Parathyroid adenoma (tissue), 2 donors: Measurements from ENCODE around the gene VPS26C.

Experiments used
- H2AFZ ChIP-seq: fragments of 300-600 bp; sonication (generic); one replicate; pipeline ENCODE4 v1.7.0; 2017; ENCODE audit warnings: antibody characterized with exemption, mild to moderate bottlenecking
- H3K27ac ChIP-seq: fragments of 300-600 bp; sonication (generic); one replicate; pipeline ENCODE4 v1.7.0; 2017
- H3K27me3 ChIP-seq: fragments of 300-600 bp; sonication (generic); one replicate; pipeline ENCODE4 v1.7.0; 2017; ENCODE audit warnings: low read length; ENCODE audit not compliant: control insufficient read depth, insufficient read depth
- H3K36me3 ChIP-seq: fragments of 300-600 bp; sonication (generic); one replicate; pipeline ENCODE4 v1.7.0; 2017; ENCODE audit warnings: low read length; ENCODE audit not compliant: control insufficient read depth, insufficient read depth
- H3K4me1 ChIP-seq: fragments of 300-600 bp; sonication (generic); one replicate; pipeline ENCODE4 v1.7.0; 2017; ENCODE audit warnings: control low read depth
- H3K4me2 ChIP-seq: fragments of 300-600 bp; sonication (generic); one replicate; pipeline ENCODE4 v1.7.0; 2017; ENCODE audit warnings: low read length
- H3K4me3 ChIP-seq: fragments of 300-600 bp; sonication (generic); one replicate; pipeline ENCODE4 v1.7.0; 2017; ENCODE audit warnings: low read depth, low read length
- H3K79me2 ChIP-seq: fragments of 300-600 bp; sonication (generic); one replicate; pipeline ENCODE4 v1.7.0; 2017; ENCODE audit warnings: control low read depth
- H3K9ac ChIP-seq: fragments of 300-600 bp; sonication (generic); one replicate; pipeline ENCODE4 v1.7.0; 2017; ENCODE audit warnings: mild to moderate bottlenecking
- H3K9me3 ChIP-seq: fragments of 300-600 bp; sonication (generic); one replicate; pipeline ENCODE4 v1.7.0; 2017; ENCODE audit warnings: low read length; ENCODE audit not compliant: control insufficient read depth
- CTCF ChIP-seq: fragments of 300-600 bp; sonication (generic); IDR thresholded peaks from one replicate; pipeline ENCODE4 v1.7.0; 2017; ENCODE audit warnings: antibody characterized with exemption, mild to moderate bottlenecking
- donor health status: primary hyperparathyroidism.

The VPS26C gene

GRCh38 chr21:37220981-37221664 is 46.0 kb downstream of the VPS26C start:
- H2AFZ ChIP-seq, result peak overlapping the region; percentile 76
- H3K36me3 ChIP-seq, result no peaks in the 10 kb centered on the region
- H3K79me2 ChIP-seq, result no peaks in the 10 kb centered on the region
- peak overlapping the region; percentile 65 for H3K4me2 ChIP-seq
- no peaks in the 10 kb centered on the region for H3K9me3 ChIP-seq
- H3K4me1 ChIP-seq, result no peaks in the 10 kb centered on the region
- H3K27ac ChIP-seq, result peak overlapping the region; percentile 49
- H3K9ac ChIP-seq, result no peak overlapping the region
- H3K4me3 ChIP-seq, result peak overlapping the region; percentile 53
- TF ChIP-seq CTCF, result peak; percentile 11
- no peaks in the 10 kb centered on the region for H3K27me3 ChIP-seq

GRCh38 chr21:37220433-37220980 is 46.6 kb downstream of the VPS26C start:
- Histone ChIP-seq H3K27me3 (no peaks in the 10 kb centered on the region), H3K9ac (no peak overlapping the region), H3K36me3 (no peaks in the 10 kb centered on the region), H3K27ac (peak overlapping the region; percentile 49), H2AFZ (peak overlapping the region; percentile 76), H3K4me3 (peak overlapping the region; percentile 53), H3K4me1 (no peaks in the 10 kb centered on the region), H3K4me2 (peak overlapping the region; percentile 65), H3K9me3 (no peaks in the 10 kb centered on the region), H3K79me2 (no peaks in the 10 kb centered on the region)
- no peak for TF ChIP-seq CTCF

- no peak overlapping the region for H3K9ac ChIP-seq
- no peaks in the 10 kb centered on the region for H3K36me3 ChIP-seq
- no peaks in the 10 kb centered on the region for H3K27me3 ChIP-seq
- H3K9me3 ChIP-seq, result no peaks in the 10 kb centered on the region
- H3K4me3 ChIP-seq, result peak overlapping the region; percentile 53
- H3K79me2 ChIP-seq, result no peaks in the 10 kb centered on the region
- H3K4me2 ChIP-seq, result peak overlapping the region; percentile 65
- H2AFZ ChIP-seq, result no peak overlapping the region
- no peak overlapping the region for H3K27ac ChIP-seq
- TF ChIP-seq CTCF, result no peak
- H3K4me1 ChIP-seq, result no peaks in the 10 kb centered on the region
These were observed 47.2 kb downstream of the VPS26C start for GRCh38 chr21:37219761-37220432.

- H3K79me2 ChIP-seq, result no peaks in the 10 kb centered on the region
- H3K4me1 ChIP-seq, result no peaks in the 10 kb centered on the region
- no peak overlapping the region for H3K4me2 ChIP-seq
- H2AFZ ChIP-seq, result no peak overlapping the region
- no peaks in the 10 kb centered on the region for H3K27me3 ChIP-seq
- H3K9ac ChIP-seq, result no peak overlapping the region
- H3K36me3 ChIP-seq, result no peaks in the 10 kb centered on the region
- H3K4me3 ChIP-seq, result no peak overlapping the region
- H3K9me3 ChIP-seq, result no peaks in the 10 kb centered on the region
- no peak for TF ChIP-seq CTCF
- no peak overlapping the region for H3K27ac ChIP-seq
These were observed 52.2 kb downstream of the VPS26C start for GRCh38 chr21:37214952-37215351.
